ENCODE data around the gene USP48. TPM values are rescaled to one million over a fixed set of nuclear protein-coding genes. Genes with fewer than 3 reads are reported as not detected.

Gene USP48
- total and polyA plus RNA-seq, 2 of the 8 experiments (the other 6 are each of a cell fraction or from before 2014, with no cell fraction given), result 12.8 to 83.5 TPM

GRCh38 chr1:21670059-21670881 is 112.7 kb downstream of the USP48 start:
- Histone ChIP-seq H4K8ac (ENCODE audit: extremely low read depth, insufficient read depth, low read length) (no peak overlapping the region), H3K79me1 (ENCODE audit: low read depth, low read length) (no peaks in the 10 kb centered on the region), H3K27ac (ENCODE audit: low read depth, low read length) (no peak overlapping the region), H2BK5ac (ENCODE audit: low read depth, low read length) (no peak overlapping the region), H3K79me2 (ENCODE audit: control insufficient read depth in 1 of 2, insufficient read depth in 2 of 2, low read length in 2 of 2) (no peaks in the 10 kb centered on the region), H2BK12ac (ENCODE audit: low read depth, low read length) (no peak overlapping the region), H2BK20ac (ENCODE audit: low read length) (peak overlapping the region; percentile 2; the same call in 1 of the 2 replicates), H3K23ac (ENCODE audit: insufficient read length) (no peak overlapping the region), H3K4ac (replicated peaks; ENCODE audit: insufficient read length, low read depth, low read length) (no peak overlapping the region), H4K91ac (replicated peaks; ENCODE audit: insufficient read length, low read length) (no peak overlapping the region), H3K56ac (replicated peaks; ENCODE audit: insufficient read length, low read depth, low read length) (no peak overlapping the region), H3K23me2 (ENCODE audit: low read depth, low read length) (peaks cover 13% of the 10 kb centered on the region), H3K4me1 (replicated peaks in 1 of 4; ENCODE audit: control insufficient read depth in 3 of 4, insufficient read depth in 4 of 4, low read length in 3 of 4) (peaks cover 0 to 26% (median 9%) of the 10 kb centered on the region in 4 experiments; a peak in 6 of 7 replicates), H3K18ac (ENCODE audit: extremely low read depth, low read length) (peak overlapping the region; percentile 64), H2BK120ac (replicated peaks; ENCODE audit: low read depth, low read length) (no peak overlapping the region), H3K27me3 (replicated peaks in 1 of 4; ENCODE audit: control insufficient read depth in 3 of 4, extremely low read depth in 1 of 4, insufficient read depth in 3 of 4, low read length in 3 of 4) (peaks cover 0 to 28% (median 19%) of the 10 kb centered on the region in 4 experiments; a peak in 5 of 7 replicates), H3K9ac (replicated peaks in 1 of 4; ENCODE audit: extremely low read depth in 1 of 4, low read depth in 3 of 4, low read length in 3 of 4) (no peak overlapping the region), H2BK15ac (ENCODE audit: low read length) (no peak overlapping the region), H2AFZ (ENCODE audit: low read length) (no peak overlapping the region), H4K5ac (ENCODE audit: insufficient read length, low read depth, low read length) (no peak overlapping the region), H2AK5ac (ENCODE audit: low read depth, low read length) (0 out of 2 replicates have a peak overlapping the region, but pooled peaks have one; percentile 17), H3K36me3 (ENCODE audit: control insufficient read depth in 2 of 4, insufficient read depth in 4 of 4, low read length in 3 of 4) (no peaks in the 10 kb centered on the region), H3K4me3 (ENCODE audit: extremely low read depth in 1 of 4, insufficient read depth in 2 of 4, low read depth in 3 of 4, low read length in 4 of 4) (peak overlapping the region; percentile 62 to 76 (median 68); a peak in 7 of 8 replicates), H3K4me2 (ENCODE audit: insufficient read depth in 1 of 2, low read depth in 2 of 2, low read length in 2 of 2) (peak overlapping the region; percentile 68 to 98), H3K9me3 (ENCODE audit: insufficient read depth in 2 of 2, low read depth in 1 of 2, low read length in 1 of 2) (no peaks in the 10 kb centered on the region), H3K14ac (ENCODE audit: insufficient read length) (no peak overlapping the region), H4K20me1 (replicated peaks in 1 of 2; ENCODE audit: control insufficient read depth in 1 of 2, insufficient read depth in 2 of 2, low read length in 2 of 2) (peaks cover 0 to 2% of the 10 kb centered on the region in 2 experiments)
- TF ChIP-seq CBX8 (IDR thresholded peaks at IDR 0.05; ENCODE audit: borderline replicate concordance, low read depth, low read length) (no peak), CREB1 (IDR thresholded peaks at IDR 0.05) (no peak)
- DNase-seq (ENCODE audit: low read depth in 1 of 2, low spot score in 2 of 2) (no peak), FAIRE-seq (no peak)
- POLR2A ChIA-PET (ENCODE audit: partially characterized antibody), result interaction anchor here (1.2 to 2.8 kb wide), 5 partner anchors 10 to 39 kb away, joined by 3 to 19 read pairs (median 4); no protein-coding TSS in a partner anchor
- 71% methylated on average over 16 of the region's 16 CpGs; no CpG with 5 or more reads in 1 of the 2 experiments for WGBS, 2 experiments (ENCODE audit: extremely low coverage in 1 of 2, insufficient coverage in 1 of 2, insufficient read length in 1 of 2, insufficient replicate concordance in 2 of 2, low coverage in 1 of 2, low lambda C conversion rate in 2 of 2, missing lambda C conversion rate in 1 of 2)
- CTCF ChIA-PET (ENCODE audit: partially characterized antibody), result interaction anchor here (1.0 to 4.6 kb wide), 5 partner anchors 9 to 310 kb away, joined by 3 to 25 read pairs (median 3); no protein-coding TSS in a partner anchor
